HepG2 (cell line): ENCODE results near the gene F2RL2.

Experiments
- NFRKB ChIP-seq: fragments of 450-650 bp; IDR thresholded peaks from 2 replicates; pipeline ENCODE4 v1.6.1; 2017
- ZNF549 ChIP-seq: sonication (generic); formaldehyde crosslinking; IDR thresholded peaks from 2 replicates; pipeline ENCODE4 v1.5.0; 2020; ENCODE audit warnings: missing genetic modification reagents
- TF ChIP-seq, protein P1 (sequence below): sonication (generic); formaldehyde crosslinking; IDR thresholded peaks from 2 replicates; pipeline ENCODE4 v1.5.0; 2020; ENCODE audit warnings: mild to moderate bottlenecking, missing genetic modification reagents, moderate library complexity

DNA sequence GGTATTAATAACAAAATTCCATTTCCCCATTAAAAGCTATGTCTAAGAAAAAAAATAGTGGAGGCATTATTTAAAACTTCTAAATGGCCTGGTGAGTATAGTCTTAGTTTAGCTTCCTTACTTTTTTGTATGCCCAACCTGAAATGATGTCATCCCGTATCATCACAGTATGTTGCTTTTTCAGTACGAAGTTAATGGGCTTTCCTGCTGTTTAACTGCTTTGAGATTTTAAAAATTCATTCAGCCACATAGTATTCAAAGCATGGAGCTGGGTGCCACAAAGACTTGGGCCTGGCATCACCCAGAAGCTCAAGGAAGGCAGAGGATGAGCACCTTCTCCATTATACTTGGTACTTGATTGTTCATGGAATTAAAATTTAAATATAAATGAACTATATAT, 7.4 kb downstream of the F2RL2 start:
- no peak for TF ChIP-seq NFRKB
- TF ChIP-seq, protein P1, sequence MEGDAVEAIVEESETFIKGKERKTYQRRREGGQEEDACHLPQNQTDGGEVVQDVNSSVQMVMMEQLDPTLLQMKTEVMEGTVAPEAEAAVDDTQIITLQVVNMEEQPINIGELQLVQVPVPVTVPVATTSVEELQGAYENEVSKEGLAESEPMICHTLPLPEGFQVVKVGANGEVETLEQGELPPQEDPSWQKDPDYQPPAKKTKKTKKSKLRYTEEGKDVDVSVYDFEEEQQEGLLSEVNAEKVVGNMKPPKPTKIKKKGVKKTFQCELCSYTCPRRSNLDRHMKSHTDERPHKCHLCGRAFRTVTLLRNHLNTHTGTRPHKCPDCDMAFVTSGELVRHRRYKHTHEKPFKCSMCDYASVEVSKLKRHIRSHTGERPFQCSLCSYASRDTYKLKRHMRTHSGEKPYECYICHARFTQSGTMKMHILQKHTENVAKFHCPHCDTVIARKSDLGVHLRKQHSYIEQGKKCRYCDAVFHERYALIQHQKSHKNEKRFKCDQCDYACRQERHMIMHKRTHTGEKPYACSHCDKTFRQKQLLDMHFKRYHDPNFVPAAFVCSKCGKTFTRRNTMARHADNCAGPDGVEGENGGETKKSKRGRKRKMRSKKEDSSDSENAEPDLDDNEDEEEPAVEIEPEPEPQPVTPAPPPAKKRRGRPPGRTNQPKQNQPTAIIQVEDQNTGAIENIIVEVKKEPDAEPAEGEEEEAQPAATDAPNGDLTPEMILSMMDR = no peak
- no peak for TF ChIP-seq ZNF549
